GM06990 (cell line): Measurements from ENCODE around the gene CROT.

Experiments used
- DNase-seq: peaks from one replicate; pipeline ENCODE4 v3.0.0-alpha.2; 2011; ENCODE audit not compliant: insufficient read length; ENCODE audit errors: extremely low read depth
- H3K27me3 ChIP-seq: replicated peaks from 2 replicates; pipeline ENCODE4 v1.6.0; 2011; ENCODE audit warnings: low read length; ENCODE audit not compliant: control insufficient read depth, insufficient read depth
- H3K36me3 ChIP-seq: 2 replicates; pipeline ENCODE4 v1.5.1; 2011; ENCODE audit warnings: low read length; ENCODE audit not compliant: control insufficient read depth, insufficient read depth
- H3K4me3 ChIP-seq: replicated peaks from 2 replicates; pipeline ENCODE4 v1.5.1; 2011; ENCODE audit warnings: low read depth, mild to moderate bottlenecking, control low read depth, low read length
- CTCF ChIP-seq: IDR thresholded peaks from 2 replicates; pipeline ENCODE4 v1.5.1; 2011; ENCODE audit warnings: low read length, control low read depth, mild to moderate bottlenecking, inconsistent platforms; ENCODE audit not compliant: insufficient read depth, poor library complexity, severe bottlenecking

CROT gene

GRCh38 chr7:87404674-87405073, 59.2 kb downstream of the CROT start:
- Histone ChIP-seq H3K36me3 (no peaks in the 10 kb centered on the region; the same call in 1 of the 2 replicates), H3K27me3 (no peaks in the 10 kb centered on the region), H3K4me3 (no peak overlapping the region)
- no peak for TF ChIP-seq CTCF
- DNase-seq = no peak

GRCh38 chr7:87411186-87411585, 65.7 kb downstream of the CROT start:
- no peak for DNase-seq

GRCh38 chr7:87413029-87413428, 67.6 kb downstream of the CROT start:
- H3K36me3 ChIP-seq = no peaks in the 10 kb centered on the region
- DNase-seq = no peak
- H3K27me3 ChIP-seq = no peaks in the 10 kb centered on the region
- no peak overlapping the region for H3K4me3 ChIP-seq
- TF ChIP-seq CTCF = no peak

More at GRCh38 chr7:87411186-87411585, 65.7 kb downstream of the CROT start:
- Histone ChIP-seq H3K36me3 (no peaks in the 10 kb centered on the region; the same call in 1 of the 2 replicates), H3K4me3 (no peak overlapping the region), H3K27me3 (no peaks in the 10 kb centered on the region)
- no peak for TF ChIP-seq CTCF

- TF ChIP-seq CTCF = no peak
- Histone ChIP-seq H3K36me3 (no peaks in the 10 kb centered on the region), H3K4me3 (no peak overlapping the region), H3K27me3 (no peaks in the 10 kb centered on the region)
- no peak for DNase-seq
Measured at GRCh38 chr7:87413951-87414793, 68.7 kb downstream of the CROT start.

GRCh38 chr7:87414794-87415188, 69.3 kb downstream of the CROT start:
- no peak for TF ChIP-seq CTCF
- DNase-seq = no peak

More at GRCh38 chr7:87414794-87415188, 69.3 kb downstream of the CROT start:
- H3K36me3 ChIP-seq = no peaks in the 10 kb centered on the region
- H3K4me3 ChIP-seq = no peak overlapping the region
- no peaks in the 10 kb centered on the region for H3K27me3 ChIP-seq
